K562 (cell line): Measurements from ENCODE around the gene KRTAP22-1. TPM values are rescaled to one million over a fixed set of nuclear protein-coding genes. Genes with fewer than 3 reads are reported as not detected.

ENCODE experiments used
- ATAC-seq: fragments of 200-7000 bp; cut with Tn5 transposase; 3 replicates; pipeline ENCODE4 v1.9.1; 2020; ENCODE audit warnings: moderate library complexity
- BruUV-seq: library from RNA; stranded (reverse); fragments of 400-500 nt; replicated peaks from 2 replicates; lab custom pipeline; 2021; lab: Mats Ljungman, UMichigan
- CTCF ChIA-PET: fragments of 300-600 bp; formaldehyde crosslinking; extraction: SDS; loops from one replicate; lab custom pipeline; 2021; ENCODE audit warnings: low intra/inter-chr PET ratio; lab: Yijun Ruan, JAX
- POLR2A ChIA-PET: fragments of 300-600, 350-650 bp; sonication (Branson Sonifier 250); formaldehyde crosslinking; extraction: SDS; loops from one replicate; lab custom pipeline; 2021; ENCODE audit warnings: antibody characterized with exemption, inconsistent platforms; lab: Yijun Ruan, JAX
- DNase-seq, 4 experiments: peaks; one replicate each; pipeline versions ENCODE4 v3.0.0 to v3.0.0-alpha.2; 2011 to 2018; ENCODE audit warnings: low spot score in 3 of 4, mixed read lengths in 3 of 4; ENCODE audit errors: extremely low read depth in 1 of 4
- FAIRE-seq: peaks from 2 replicates; lab custom pipeline; 2011; peaks lifted over from hg19 to GRCh38; lab: Jason Lieb, UNC
- H2AFZ ChIP-seq: 2 replicates; pipeline ENCODE4 v1.6.0; 2011; ENCODE audit warnings: low read depth, low read length, control low read depth, inconsistent platforms
- H3K27ac ChIP-seq: fragments of 200-600 bp; 3 replicates; pipeline ENCODE4 v1.8.0; 2011; ENCODE audit warnings: low read depth, mild to moderate bottlenecking, control low read depth, inconsistent platforms, low read length, moderate library complexity, mixed read lengths; ENCODE audit errors: extremely low read depth
- H3K27me3 ChIP-seq, 2 experiments: fragments of 300-600 bp in 1 of 2; 2 replicates in 1 of 2; 3 replicates in 1 of 2; pipeline versions ENCODE4 v1.6.0 to v1.8.0; 2011; ENCODE audit warnings: inconsistent platforms in 2 of 2, low read length in 2 of 2, mild to moderate bottlenecking in 1 of 2, mixed read lengths in 1 of 2, moderate library complexity in 1 of 2; ENCODE audit not compliant: control insufficient read depth in 2 of 2, insufficient read depth in 2 of 2
- H3K36me3 ChIP-seq: fragments of 300-600 bp; 3 replicates; pipeline ENCODE4 v1.8.0; 2011; ENCODE audit warnings: mild to moderate bottlenecking, low read length, inconsistent platforms; ENCODE audit not compliant: control insufficient read depth, insufficient read depth
- H3K4me1 ChIP-seq, 2 experiments: fragments of 200-600 bp in 1 of 2; replicated peaks in 1 of 2; 2 replicates in 1 of 2; 3 replicates in 1 of 2; pipeline versions ENCODE4 v1.5.1 to v1.8.0; 2011; ENCODE audit warnings: inconsistent platforms in 2 of 2, low read length in 2 of 2, mild to moderate bottlenecking in 1 of 2, mixed read lengths in 1 of 2, moderate library complexity in 1 of 2; ENCODE audit not compliant: control insufficient read depth in 2 of 2, insufficient read depth in 2 of 2
- H3K4me2 ChIP-seq: 2 replicates; pipeline ENCODE4 v1.6.1; 2011; ENCODE audit warnings: low read length, control low read depth, inconsistent platforms, mixed read lengths; ENCODE audit not compliant: insufficient read depth
- H3K4me3 ChIP-seq: fragments of 200-600 bp; sonication (generic), shearing (Covaris generic); 2 replicates; pipeline ENCODE4 v1.5.1; 2016; ENCODE audit warnings: control low read depth, inconsistent platforms
- H3K79me2 ChIP-seq: fragments of 200-600 bp; 3 replicates; pipeline ENCODE4 v1.8.0; 2011; ENCODE audit warnings: low read length, inconsistent platforms; ENCODE audit not compliant: control insufficient read depth, insufficient read depth
- H3K9ac ChIP-seq, 2 experiments: 2 replicates each; pipeline versions ENCODE4 v1.6.0 to v1.6.1; 2011; ENCODE audit warnings: low read depth in 2 of 2, low read length in 2 of 2, control low read depth in 1 of 2, inconsistent platforms in 1 of 2, mild to moderate bottlenecking in 1 of 2, mixed read lengths in 1 of 2; ENCODE audit not compliant: insufficient read depth in 1 of 2
- H3K9me1 ChIP-seq: one replicate; pipeline ENCODE4 v1.6.0; 2011; ENCODE audit warnings: inconsistent platforms, mild to moderate bottlenecking, low read length, moderate library complexity; ENCODE audit not compliant: control insufficient read depth, insufficient read depth
- H3K9me3 ChIP-seq: replicated peaks from 2 replicates; pipeline ENCODE4 v1.5.1; 2011; ENCODE audit warnings: low read depth, low read length, inconsistent platforms; ENCODE audit not compliant: control insufficient read depth, insufficient read depth
- H4K20me1 ChIP-seq: replicated peaks from 2 replicates; pipeline ENCODE4 v1.6.1; 2011; ENCODE audit warnings: low read length, inconsistent platforms, mixed read lengths; ENCODE audit not compliant: control insufficient read depth, insufficient read depth
- CBFA2T3 ChIP-seq: fragments of 450-650 bp; IDR thresholded peaks from 2 replicates; pipeline ENCODE4 v1.6.1; 2017
- DMBX1 ChIP-seq: fragments of 250-450 bp; sonication (Bioruptor Pico); IDR thresholded peaks from 2 replicates; pipeline ENCODE4 v1.8.0; 2022; ENCODE audit warnings: inconsistent platforms, mild to moderate bottlenecking, moderate library complexity, borderline replicate concordance
- EP300 ChIP-seq: IDR thresholded peaks from 2 replicates; pipeline ENCODE4 v1.6.1; 2012; ENCODE audit warnings: low read length, improper control_type of control experiment
- GABPB2 ChIP-seq: fragments of 250-450 bp; sonication (Bioruptor Pico); conservative IDR thresholded peaks from 2 replicates; pipeline ENCODE4 v1.5.1; 2021; ENCODE audit warnings: mild to moderate bottlenecking
- HCFC1 ChIP-seq: IDR thresholded peaks from 2 replicates; pipeline ENCODE4 v1.6.1; 2012; ENCODE audit warnings: low read depth, low read length, improper control_type of control experiment
- KAT8 ChIP-seq: fragments of 450-650 bp; IDR thresholded peaks from 2 replicates; pipeline ENCODE4 v1.6.1; 2016; ENCODE audit warnings: low read depth, mild to moderate bottlenecking
- MYBL2 ChIP-seq, 2 experiments: fragments of 450-650 bp in 1 of 2; sonication (generic) in 1 of 2; formaldehyde crosslinking in 1 of 2; IDR thresholded peaks; 2 replicates each; pipeline versions ENCODE4 v1.6.1 to v1.8.1; 2017 to 2022; ENCODE audit warnings: borderline replicate concordance in 1 of 2, inconsistent platforms in 1 of 2, low read depth in 1 of 2, mild to moderate bottlenecking in 1 of 2, missing genetic modification reagents in 1 of 2, moderate library complexity in 1 of 2
- PHB2 ChIP-seq: fragments of 450-650 bp; IDR thresholded peaks from 2 replicates; pipeline ENCODE4 v1.6.1; 2017; ENCODE audit warnings: low read depth
- RFX1 ChIP-seq: fragments of 450-650 bp; IDR thresholded peaks from 2 replicates; pipeline ENCODE4 v1.6.1; 2016; ENCODE audit warnings: mild to moderate bottlenecking, moderate library complexity
- SMARCA5 ChIP-seq: fragments of 450-650 bp; IDR thresholded peaks from 2 replicates; pipeline ENCODE4 v1.6.1; 2016
- WHSC1 ChIP-seq: IDR thresholded peaks from one replicate; pipeline ENCODE4 v1.6.1; 2012; ENCODE audit warnings: low read length, control low read depth, inconsistent platforms
- ZSCAN32 ChIP-seq: fragments of 450-650 bp; formaldehyde crosslinking; IDR thresholded peaks from 2 replicates; pipeline ENCODE4 v1.4.0; 2020; ENCODE audit warnings: mild to moderate bottlenecking, moderate library complexity
- in situ Hi-C: fragments of 300-500 bp; cut with MboI; formaldehyde crosslinking; loops from 4 replicates; pipeline ENCODE4 v1.15.0; 2018; ENCODE audit warnings: inconsistent platforms, mixed read lengths
- intact Hi-C: fragments of 100-400 bp; cut with micrococcal nuclease; formaldehyde crosslinking; loops from 2 replicates; pipeline ENCODE4 v1.14.2; 2022
- polyA plus RNA-seq, 8 experiments: library from polyadenylated mRNA; depleted of rRNA in 4 of 8; stranded (reverse) in 5 of 8; unstranded in 3 of 8; fragments of >200 nt; fragmentation: Nextera tagmentation in 2 of 8; fragmentation: Illumina TruSeq in 1 of 8; extraction: Ambion mirVana in 2 of 8; extraction: Trizol in 1 of 8; gene quantifications; 2 replicates each; pipeline versions ENCODE4 v1.2.1 to v1.2.3, GENCODE V29; 2011 to 2014; ENCODE audit warnings: inconsistent platforms in 1 of 8, missing spikeins in 1 of 8
- total RNA-seq, 7 experiments: library from RNA; depleted of rRNA in 6 of 7; stranded (reverse); fragments of >200 nt in 6 of 7; fragmentation: Illumina TruSeq in 2 of 7; extraction: Trizol in 2 of 7; gene quantifications; 2 replicates each; pipeline versions ENCODE4 v1.2.1 to v1.2.3, GENCODE V29; 2011 to 2021; ENCODE audit warnings: low replicate concordance in 1 of 7
- TF ChIP-seq, protein P1 (sequence below): sonication (generic); formaldehyde crosslinking; IDR thresholded peaks from 2 replicates; pipeline ENCODE4 v1.8.0; 2023; ENCODE audit warnings: mild to moderate bottlenecking, missing genetic modification reagents

The KRTAP22-1 gene
- total and polyA plus RNA-seq, 9 of the 15 experiments (the other 6 are each of a cell fraction or from before 2014, with no cell fraction given), result not detected

DNA sequence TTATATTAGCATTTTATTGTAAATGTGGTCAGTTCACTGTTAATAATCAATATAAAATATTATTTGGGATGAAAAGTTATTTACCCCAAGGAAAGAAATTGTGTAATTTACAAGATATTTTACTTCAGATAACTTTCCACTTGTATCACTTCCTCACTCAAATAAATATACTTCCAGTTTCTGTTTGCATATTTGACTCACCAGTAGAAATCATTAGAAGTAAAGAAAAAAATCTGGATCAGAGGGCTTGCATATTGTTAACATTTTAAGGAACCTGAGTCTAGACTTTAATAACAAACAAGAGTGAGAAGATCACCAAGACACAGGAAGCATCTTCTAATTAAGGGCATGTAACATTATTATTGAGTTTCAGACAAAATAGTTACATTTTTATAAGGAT lies 19.2 kb downstream of the KRTAP22-1 start:
- no peak for ATAC-seq
- Histone ChIP-seq H3K9ac (no peak overlapping the region), H4K20me1 (no peaks in the 10 kb centered on the region), H2AFZ (no peak overlapping the region), H3K4me1 (no peaks in the 10 kb centered on the region), H3K27me3 (no peaks in the 10 kb centered on the region), H3K4me2 (no peak overlapping the region), H3K4me3 (no peak overlapping the region), H3K36me3 (no peaks in the 10 kb centered on the region), H3K9me3 (no peaks in the 10 kb centered on the region; the same call in 1 of the 2 replicates), H3K27ac (no peak overlapping the region), H3K9me1 (no peaks in the 10 kb centered on the region), H3K79me2 (no peaks in the 10 kb centered on the region)
- intact Hi-C loops (no loop called here), in situ Hi-C loops (no loop called here)
- ChIA-PET POLR2A (no interaction called here), CTCF (no interaction called here)
- BruUV-seq, result no TSS peak
- TF ChIP-seq SMARCA5 (no peak), HCFC1 (no peak), EP300 (no peak), PHB2 (no peak), GABPB2 (CRISPR knock-in tag) (no peak), ZSCAN32 (CRISPR knock-in tag) (no peak), KAT8 (no peak), RFX1 (no peak), WHSC1 (no peak), MYBL2 (IDR thresholded peaks at IDR 0.05; ENCODE audit: low read depth) (no peak), MYBL2 (CRISPR knock-in tag; IDR thresholded peaks at IDR 0.05; ENCODE audit: borderline replicate concordance) (no peak), CBFA2T3 (no peak), DMBX1 (CRISPR knock-in tag) (no peak)
- TF ChIP-seq, protein P1, sequence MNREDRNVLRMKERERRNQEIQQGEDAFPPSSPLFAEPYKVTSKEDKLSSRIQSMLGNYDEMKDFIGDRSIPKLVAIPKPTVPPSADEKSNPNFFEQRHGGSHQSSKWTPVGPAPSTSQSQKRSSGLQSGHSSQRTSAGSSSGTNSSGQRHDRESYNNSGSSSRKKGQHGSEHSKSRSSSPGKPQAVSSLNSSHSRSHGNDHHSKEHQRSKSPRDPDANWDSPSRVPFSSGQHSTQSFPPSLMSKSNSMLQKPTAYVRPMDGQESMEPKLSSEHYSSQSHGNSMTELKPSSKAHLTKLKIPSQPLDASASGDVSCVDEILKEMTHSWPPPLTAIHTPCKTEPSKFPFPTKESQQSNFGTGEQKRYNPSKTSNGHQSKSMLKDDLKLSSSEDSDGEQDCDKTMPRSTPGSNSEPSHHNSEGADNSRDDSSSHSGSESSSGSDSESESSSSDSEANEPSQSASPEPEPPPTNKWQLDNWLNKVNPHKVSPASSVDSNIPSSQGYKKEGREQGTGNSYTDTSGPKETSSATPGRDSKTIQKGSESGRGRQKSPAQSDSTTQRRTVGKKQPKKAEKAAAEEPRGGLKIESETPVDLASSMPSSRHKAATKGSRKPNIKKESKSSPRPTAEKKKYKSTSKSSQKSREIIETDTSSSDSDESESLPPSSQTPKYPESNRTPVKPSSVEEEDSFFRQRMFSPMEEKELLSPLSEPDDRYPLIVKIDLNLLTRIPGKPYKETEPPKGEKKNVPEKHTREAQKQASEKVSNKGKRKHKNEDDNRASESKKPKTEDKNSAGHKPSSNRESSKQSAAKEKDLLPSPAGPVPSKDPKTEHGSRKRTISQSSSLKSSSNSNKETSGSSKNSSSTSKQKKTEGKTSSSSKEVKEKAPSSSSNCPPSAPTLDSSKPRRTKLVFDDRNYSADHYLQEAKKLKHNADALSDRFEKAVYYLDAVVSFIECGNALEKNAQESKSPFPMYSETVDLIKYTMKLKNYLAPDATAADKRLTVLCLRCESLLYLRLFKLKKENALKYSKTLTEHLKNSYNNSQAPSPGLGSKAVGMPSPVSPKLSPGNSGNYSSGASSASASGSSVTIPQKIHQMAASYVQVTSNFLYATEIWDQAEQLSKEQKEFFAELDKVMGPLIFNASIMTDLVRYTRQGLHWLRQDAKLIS (CRISPR knock-in tag), result no peak
- no peak for DNase-seq
- no peak for FAIRE-seq
